ENCODE results near the gene LAT.
"Not testable (repeated sequence)": the region's sequence is repeated elsewhere in the genome, so short reads cannot be mapped to it uniquely, and the experiment has no call there.

Gene LAT

GRCh38 chr16:28984619-28985135 is at the start of gene LAT:
Gene LAT (plus strand): TSS chr16:28985052. CDS start chr16:28985418, 366 bp downstream.
- peak; percentile 81 for DNase-seq (ENCODE audit: low read depth)

DNA sequence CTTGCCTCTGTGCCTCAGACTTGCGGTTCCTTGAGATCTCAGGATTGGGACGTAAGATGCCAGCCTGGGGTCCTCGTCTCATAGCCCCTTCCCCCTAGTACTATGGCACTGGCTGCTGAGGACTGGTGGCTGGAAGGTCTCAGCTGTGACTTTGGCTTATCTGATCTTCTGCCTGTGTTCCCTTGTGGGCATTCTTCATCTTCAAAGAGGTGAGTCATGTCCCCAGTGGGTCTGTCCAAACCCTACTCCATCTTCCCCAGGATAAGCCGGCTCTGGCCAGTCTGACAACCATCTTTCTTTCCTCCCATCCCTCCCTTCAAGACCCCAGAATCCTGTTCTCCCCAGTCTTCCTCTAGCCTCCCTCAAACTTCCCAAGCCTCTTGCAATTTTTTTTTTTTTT is 49.5 kb upstream of the LAT start:
- no peak for DNase-seq (ENCODE audit: low read depth)

DNA sequence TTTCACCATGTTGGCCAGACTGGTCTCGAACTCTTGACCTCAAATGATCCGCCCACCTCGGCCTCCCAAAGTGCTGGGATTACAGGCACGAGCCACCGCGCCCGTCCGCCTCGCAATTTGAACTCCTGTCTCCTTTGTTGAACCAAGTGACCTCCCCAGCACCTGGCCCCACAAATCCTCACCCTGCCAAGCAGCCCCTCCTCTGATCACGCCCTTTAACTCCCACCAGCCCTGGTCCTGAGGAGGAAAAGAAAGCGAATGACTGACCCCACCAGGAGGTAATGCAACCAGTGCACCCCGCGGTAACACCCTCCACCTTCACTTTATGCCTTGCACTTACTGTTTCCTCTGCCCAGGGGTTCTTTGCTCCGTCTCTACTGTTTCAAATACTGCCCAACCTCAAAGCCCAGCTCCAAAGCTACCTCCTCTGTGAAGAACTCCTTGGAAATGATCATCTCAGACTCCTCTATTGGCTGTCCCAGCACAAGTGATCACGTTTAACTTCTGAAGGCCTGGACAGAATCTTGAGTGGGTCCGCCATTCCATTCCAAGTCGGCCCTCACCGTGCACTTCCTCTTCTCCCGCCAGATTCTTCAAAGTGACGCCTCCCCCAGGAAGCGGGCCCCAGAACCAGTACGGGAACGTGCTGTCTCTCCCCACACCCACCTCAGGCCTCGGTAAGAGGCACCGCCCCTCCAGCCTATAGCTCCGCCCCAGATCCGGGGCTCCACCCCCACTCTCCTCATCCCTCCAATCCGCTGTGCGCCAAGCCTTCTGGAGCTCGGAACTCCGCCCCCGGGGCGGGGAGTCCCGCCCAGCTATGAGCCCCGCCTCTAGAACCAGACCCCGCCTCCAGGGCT is 48.7 kb upstream of the LAT start:
- DNase-seq (ENCODE audit: low read depth), result peak; percentile 68

GRCh38 chr16:28936784-28937155 is 48.1 kb upstream of the LAT start:
- no peak for DNase-seq (ENCODE audit: low read depth)

- DNase-seq (ENCODE audit: low read depth), result no peak
Observed at GRCh38 chr16:28937222-28937876, 47.5 kb upstream of the LAT start.

DNA sequence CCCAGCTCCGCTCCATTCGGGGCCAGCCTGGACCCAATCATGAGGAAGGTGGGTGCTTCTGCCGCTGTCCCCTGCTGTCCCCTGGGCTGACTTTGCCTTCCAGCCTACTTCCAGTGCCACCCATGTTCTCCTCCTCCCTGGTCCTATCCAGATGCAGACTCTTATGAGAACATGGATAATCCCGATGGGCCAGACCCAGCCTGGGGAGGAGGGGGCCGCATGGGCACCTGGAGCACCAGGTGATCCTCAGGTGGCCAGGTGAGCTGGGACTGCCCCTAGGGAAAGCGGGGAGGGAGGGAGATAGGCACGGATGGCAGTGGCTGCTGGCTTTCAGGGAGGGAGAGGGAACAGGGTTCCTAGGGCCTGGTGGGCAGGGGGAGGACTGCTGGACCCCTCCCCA is 46.1 kb upstream of the LAT start:
- DNase-seq (ENCODE audit: low read depth), result no peak

DNA sequence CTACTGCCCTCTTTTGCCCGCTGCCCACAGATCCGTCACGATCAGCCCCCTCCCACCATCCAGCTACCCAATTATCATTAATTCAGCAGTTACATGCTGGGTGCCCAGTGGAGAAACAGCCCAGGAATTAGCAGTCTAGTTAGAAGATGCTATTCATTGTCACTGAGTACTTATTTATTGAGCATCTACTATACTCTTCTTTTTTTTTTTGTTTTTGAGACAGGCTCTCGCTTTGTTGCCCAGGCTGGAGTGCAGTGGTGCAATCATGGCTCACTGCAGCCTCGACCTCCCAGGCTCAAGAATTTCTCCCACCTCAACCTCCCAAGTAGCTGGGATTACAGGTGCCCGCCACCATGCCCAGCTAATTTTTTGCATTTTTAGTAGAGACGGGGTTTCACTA is 45.0 kb upstream of the LAT start:
- DNase-seq (ENCODE audit: low read depth), result not testable (repeated sequence)

GRCh38 chr16:28943281-28943680 is 41.6 kb upstream of the LAT start:
- no peak for DNase-seq (ENCODE audit: low read depth)

DNA sequence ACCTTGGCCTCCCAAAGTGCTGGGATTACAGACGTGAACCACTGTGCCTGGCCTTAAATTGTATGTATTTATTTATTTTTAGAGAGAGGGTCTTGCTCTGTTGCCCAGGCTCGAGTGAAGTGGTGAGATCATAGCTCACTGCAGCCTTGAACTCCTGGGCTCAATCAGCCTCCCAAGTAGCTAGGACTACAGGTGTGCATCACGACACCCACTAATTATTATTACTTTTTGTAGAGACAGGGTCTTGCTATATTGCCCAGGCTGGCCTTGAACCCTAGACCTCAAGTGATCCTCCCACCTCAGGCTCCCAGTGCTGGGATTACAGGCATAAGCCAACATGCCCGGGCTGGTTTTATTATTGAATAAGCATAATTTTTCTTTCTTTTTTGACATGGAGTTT is 38.2 kb upstream of the LAT start:
- no peak for DNase-seq (ENCODE audit: low read depth)

DNA sequence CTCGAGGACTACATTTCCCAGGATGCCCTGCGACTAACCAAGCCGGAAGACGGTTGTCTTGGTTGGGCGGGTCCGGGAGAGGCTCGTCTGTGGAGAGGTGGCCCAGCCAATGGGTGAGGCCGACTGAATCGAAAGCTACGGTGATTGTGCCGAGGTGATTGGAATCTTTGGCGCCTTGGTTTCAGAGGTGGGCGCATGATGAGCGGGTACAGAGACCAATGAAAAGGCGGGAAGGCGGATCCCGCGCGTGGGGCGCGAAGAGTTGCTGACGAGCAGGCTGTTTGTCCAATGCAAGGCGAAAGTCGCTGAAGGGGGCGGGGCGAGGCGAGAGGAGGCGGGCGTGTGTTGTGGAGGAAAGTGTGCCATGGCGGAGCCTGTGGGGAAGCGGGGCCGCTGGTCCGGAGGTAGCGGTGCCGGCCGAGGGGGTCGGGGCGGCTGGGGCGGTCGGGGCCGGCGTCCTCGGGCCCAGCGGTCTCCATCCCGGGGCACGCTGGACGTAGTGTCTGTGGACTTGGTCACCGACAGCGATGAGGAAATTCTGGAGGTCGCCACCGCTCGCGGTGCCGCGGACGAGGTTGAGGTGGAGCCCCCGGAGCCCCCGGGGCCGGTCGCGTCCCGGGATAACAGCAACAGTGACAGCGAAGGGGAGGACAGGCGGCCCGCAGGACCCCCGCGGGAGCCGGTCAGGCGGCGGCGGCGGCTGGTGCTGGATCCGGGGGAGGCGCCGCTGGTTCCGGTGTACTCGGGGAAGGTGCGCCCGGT is 34.0 kb upstream of the LAT start, which contains the start of gene NFATC2IP:
NFATC2IP (plus strand) TSS at position 290 of the 762 bp plus-strand sequence; CDS start at position 365, 75 bp downstream.
- DNase-seq (ENCODE audit: low read depth), result peak; percentile 99

DNA sequence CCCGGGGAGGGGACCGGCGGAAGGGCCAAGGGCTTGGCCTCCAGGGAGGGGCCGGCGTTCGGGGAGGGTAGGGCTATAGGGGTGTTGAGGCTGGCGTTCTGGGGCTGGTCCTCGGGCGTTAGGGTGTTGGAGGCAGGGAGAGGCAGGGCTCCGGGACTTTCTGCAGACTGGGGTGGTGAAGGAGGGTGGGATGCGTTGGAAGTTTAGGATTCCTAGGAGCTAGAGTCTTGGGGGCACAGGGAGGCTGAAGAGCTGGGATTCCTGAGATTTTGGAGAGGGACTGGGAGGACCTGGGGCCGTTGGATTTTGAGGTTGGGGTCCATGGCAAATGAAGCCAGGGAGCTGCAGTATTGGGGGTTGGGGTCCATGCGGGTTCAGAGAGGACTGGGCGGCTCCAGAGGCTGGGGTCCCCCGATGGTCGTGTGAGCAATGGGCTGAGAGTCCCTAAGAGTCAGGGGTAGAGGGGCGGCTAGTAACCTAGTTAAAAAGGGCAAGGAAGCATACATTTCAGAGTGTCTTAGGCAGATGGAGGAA is 33.4 kb upstream of the LAT start:
- DNase-seq (ENCODE audit: low read depth), result peak; percentile 18

DNA sequence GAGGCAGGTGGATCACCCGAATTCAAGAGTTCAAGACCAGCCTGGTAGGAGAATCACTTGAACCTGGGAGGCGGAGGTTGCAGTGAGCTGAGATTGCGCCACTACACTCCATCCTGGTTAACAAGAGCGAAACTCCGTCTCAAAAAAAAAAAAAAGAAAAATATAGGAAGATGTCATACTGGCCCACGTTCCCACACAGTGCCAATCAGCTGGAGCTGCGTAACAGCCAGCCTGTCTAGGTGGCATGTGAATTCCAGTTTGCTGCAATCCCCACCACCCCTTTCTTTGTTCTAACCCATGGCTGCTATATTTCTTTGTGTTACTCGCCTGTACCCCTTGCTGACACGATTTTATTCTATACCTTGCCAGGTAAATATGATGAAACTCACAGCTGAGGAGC is 26.6 kb upstream of the LAT start:
- no peak for DNase-seq (ENCODE audit: low read depth)

- DNase-seq (ENCODE audit: low read depth), result no peak
Observed at GRCh38 chr16:28958836-28959235, 26.0 kb upstream of the LAT start.

GRCh38 chr16:28964072-28964471 is 20.8 kb upstream of the LAT start:
- no peak for DNase-seq (ENCODE audit: low read depth)

- no peak for DNase-seq (ENCODE audit: low read depth)
Observed at GRCh38 chr16:28964496-28964895, 20.4 kb upstream of the LAT start.

GRCh38 chr16:28967156-28967555 is 17.7 kb upstream of the LAT start:
- no peak for DNase-seq (ENCODE audit: low read depth)

GRCh38 chr16:28969696-28970095 is 15.2 kb upstream of the LAT start:
- not testable (repeated sequence) for DNase-seq (ENCODE audit: low read depth)

- no peak for DNase-seq (ENCODE audit: low read depth)
Observed at GRCh38 chr16:28974007-28974436, 10.8 kb upstream of the LAT start.

- peak; percentile 83 for DNase-seq (ENCODE audit: low read depth)
Observed at GRCh38 chr16:28974437-28975157, 10.3 kb upstream of the LAT start, which contains the start of gene SPNS1. Gene SPNS1 (plus strand): TSS chr16:28974778. CDS start chr16:28975152, 374 bp downstream.

DNA sequence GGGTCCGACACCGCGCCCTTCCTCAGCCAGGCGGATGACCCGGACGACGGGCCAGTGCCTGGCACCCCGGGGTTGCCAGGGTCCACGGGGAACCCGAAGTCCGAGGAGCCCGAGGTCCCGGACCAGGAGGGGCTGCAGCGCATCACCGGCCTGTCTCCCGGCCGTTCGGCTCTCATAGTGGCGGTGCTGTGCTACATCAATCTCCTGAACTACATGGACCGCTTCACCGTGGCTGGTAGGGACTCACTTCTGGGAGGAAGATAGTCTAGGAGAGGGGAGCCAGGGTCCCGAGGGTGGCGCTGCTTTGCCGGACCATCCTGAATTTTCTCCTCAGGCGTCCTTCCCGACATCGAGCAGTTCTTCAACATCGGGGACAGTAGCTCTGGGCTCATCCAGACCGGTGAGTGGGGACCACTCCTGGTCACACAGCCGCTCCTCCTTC is 9.7 kb upstream of the LAT start:
- no peak for DNase-seq (ENCODE audit: low read depth)

Measured in activated T-helper 1 cell treated with Interleukin-2 at 50 U/mL for 16 hours (primary cell).